ENCODE data around the gene DNAJB6. TPM values are rescaled to one million over a fixed set of nuclear protein-coding genes. Genes with fewer than 3 reads are reported as not detected.

DNAJB6 gene
- total RNA-seq, 1 donor from 2014 or later: 93.1 TPM

GRCh38 chr7:157358753-157359096 is 21.9 kb downstream of the DNAJB6 start:
- Histone ChIP-seq H3K27me3 (no peaks in the 10 kb centered on the region), H3K36me3 (peaks cover 0 to 47% of the 10 kb centered on the region in 2 donors), H3K27ac (no peak overlapping the region), H3K4me3 (no peak overlapping the region), H3K4me1 (peaks cover 63% of the 10 kb centered on the region), H3K9me3 (no peaks in the 10 kb centered on the region)
- intact Hi-C loops (cut with DNase I): no loop called here
- TF ChIP-seq POLR2A (IDR thresholded peaks at IDR 0.05): no peak
- TF ChIP-seq POLR2AphosphoS5 (IDR thresholded peaks at IDR 0.05; ENCODE audit: insufficient read depth in 1 of 2, low read depth in 1 of 2): no peak
- no peak for TF ChIP-seq CTCF (IDR thresholded peaks at IDR 0.05)
- DNase-seq (ENCODE audit: extremely low spot score in 2 of 2): no peak

GRCh38 chr7:157359581-157359980 is 22.8 kb downstream of the DNAJB6 start:
- peaks cover 0 to 54% of the 10 kb centered on the region in 2 donors for H3K36me3 ChIP-seq
- intact Hi-C loops (cut with DNase I): no loop called here
- H3K27ac ChIP-seq: no peak overlapping the region
- DNase-seq (ENCODE audit: extremely low spot score in 2 of 2): no peak
- no peaks in the 10 kb centered on the region for H3K9me3 ChIP-seq
- no peak for TF ChIP-seq POLR2AphosphoS5 (IDR thresholded peaks at IDR 0.05; ENCODE audit: insufficient read depth in 1 of 2, low read depth in 1 of 2)
- TF ChIP-seq CTCF (IDR thresholded peaks at IDR 0.05): no peak
- no peak for TF ChIP-seq POLR2A (IDR thresholded peaks at IDR 0.05)
- peaks cover 55% of the 10 kb centered on the region for H3K4me1 ChIP-seq
- H3K4me3 ChIP-seq: no peak overlapping the region
- H3K27me3 ChIP-seq: no peaks in the 10 kb centered on the region

- no peak for DNase-seq (ENCODE audit: extremely low spot score in 2 of 2)
- Histone ChIP-seq H3K27me3 (no peaks in the 10 kb centered on the region), H3K9me3 (no peaks in the 10 kb centered on the region), H3K4me1 (peaks cover 45% of the 10 kb centered on the region), H3K4me3 (no peak overlapping the region), H3K36me3 (peaks cover 0 to 62% of the 10 kb centered on the region in 2 donors), H3K27ac (no peak overlapping the region)
- intact Hi-C loops (cut with DNase I): no loop called here
- TF ChIP-seq CTCF (IDR thresholded peaks at IDR 0.05): no peak
- no peak for TF ChIP-seq POLR2AphosphoS5 (IDR thresholded peaks at IDR 0.05; ENCODE audit: insufficient read depth in 1 of 2, low read depth in 1 of 2)
- TF ChIP-seq POLR2A (IDR thresholded peaks at IDR 0.05): no peak
Measured at GRCh38 chr7:157360483-157361025, 23.8 kb downstream of the DNAJB6 start.

- Histone ChIP-seq H3K4me3 (no peak overlapping the region), H3K27ac (no peak overlapping the region), H3K9me3 (no peaks in the 10 kb centered on the region), H3K4me1 (peaks cover 35% of the 10 kb centered on the region), H3K27me3 (no peaks in the 10 kb centered on the region), H3K36me3 (peaks cover 0 to 62% of the 10 kb centered on the region in 2 donors)
- TF ChIP-seq CTCF (IDR thresholded peaks at IDR 0.05) (no peak), POLR2AphosphoS5 (IDR thresholded peaks at IDR 0.05; ENCODE audit: insufficient read depth in 1 of 2, low read depth in 1 of 2) (no peak), POLR2A (IDR thresholded peaks at IDR 0.05) (no peak)
- DNase-seq (ENCODE audit: extremely low spot score in 2 of 2): no peak
- intact Hi-C loops (cut with DNase I): no loop called here
Measured at GRCh38 chr7:157361537-157361936, 24.7 kb downstream of the DNAJB6 start.

- no peak for DNase-seq (ENCODE audit: extremely low spot score in 2 of 2)
- Histone ChIP-seq H3K4me1 (peaks cover 23% of the 10 kb centered on the region), H3K27ac (no peak overlapping the region), H3K4me3 (no peak overlapping the region), H3K36me3 (peaks cover 0 to 73% of the 10 kb centered on the region in 2 donors), H3K27me3 (no peaks in the 10 kb centered on the region), H3K9me3 (no peaks in the 10 kb centered on the region)
- intact Hi-C loops (cut with DNase I): no loop called here
- no peak for TF ChIP-seq POLR2A (IDR thresholded peaks at IDR 0.05)
- TF ChIP-seq CTCF (IDR thresholded peaks at IDR 0.05): no peak
- TF ChIP-seq POLR2AphosphoS5 (IDR thresholded peaks at IDR 0.05; ENCODE audit: insufficient read depth in 1 of 2, low read depth in 1 of 2): no peak
Measured at GRCh38 chr7:157362729-157363128, 25.9 kb downstream of the DNAJB6 start.

All from vagina (tissue), 2 donors.